Right kidney (tissue), 1 donor: Measurements from ENCODE around the gene UCK1.

Experiments used
- DNase-seq: peaks from one replicate; pipeline ENCODE4 v3.0.0-alpha.2; 2016

UCK1 gene

GRCh38 chr9:131499254-131499767 lies 31.8 kb downstream of the UCK1 start:
- no peak for DNase-seq

GRCh38 chr9:131496844-131497405 lies 34.1 kb downstream of the UCK1 start:
- no peak for DNase-seq

- DNase-seq = no peak
Measured at GRCh38 chr9:131495785-131496184, 35.3 kb downstream of the UCK1 start.

- DNase-seq = no peak
Measured at GRCh38 chr9:131494296-131494870, 36.7 kb downstream of the UCK1 start.

GRCh38 chr9:131492070-131492469 lies 39.0 kb downstream of the UCK1 start:
- DNase-seq = no peak

- DNase-seq = no peak
Measured at GRCh38 chr9:131491001-131491710, 39.9 kb downstream of the UCK1 start.

GRCh38 chr9:131490514-131490913 lies 40.5 kb downstream of the UCK1 start:
- no peak for DNase-seq

GRCh38 chr9:131487621-131488031 lies 43.4 kb downstream of the UCK1 start:
- DNase-seq = no peak

GRCh38 chr9:131487001-131487400 lies 44.1 kb downstream of the UCK1 start:
- no peak for DNase-seq

GRCh38 chr9:131485728-131486422 lies 45.2 kb downstream of the UCK1 start:
- no peak for DNase-seq

- no peak for DNase-seq
Measured at GRCh38 chr9:131485206-131485605, 45.9 kb downstream of the UCK1 start.

GRCh38 chr9:131484560-131485185 lies 46.4 kb downstream of the UCK1 start:
- no peak for DNase-seq

GRCh38 chr9:131484051-131484445 lies 47.0 kb downstream of the UCK1 start:
- no peak for DNase-seq

- DNase-seq = no peak
Measured at GRCh38 chr9:131483319-131484050, 47.6 kb downstream of the UCK1 start.

GRCh38 chr9:131482343-131483006 lies 48.6 kb downstream of the UCK1 start:
- no peak for DNase-seq

GRCh38 chr9:131481441-131482342 lies 49.4 kb downstream of the UCK1 start:
- no peak for DNase-seq

GRCh38 chr9:131480258-131480657 lies 50.8 kb downstream of the UCK1 start:
- no peak for DNase-seq

- no peak for DNase-seq
Measured at GRCh38 chr9:131478911-131479310, 52.2 kb downstream of the UCK1 start.

- no peak for DNase-seq
Measured at GRCh38 chr9:131478421-131478868, 52.6 kb downstream of the UCK1 start.

GRCh38 chr9:131477816-131478419 lies 53.1 kb downstream of the UCK1 start:
- peak; percentile 43 for DNase-seq
